ENCODE measurements around the gene LCN6. TPM values are rescaled to one million over a fixed set of nuclear protein-coding genes. Genes with fewer than 3 reads are reported as not detected.

LCN6 gene
- total and polyA plus RNA-seq, 10 of the 15 experiments (the other 5 are each of a cell fraction or from before 2014, with no cell fraction given), result not detected

- CTCF ChIA-PET, result interaction anchor here (0.6 to 3.3 kb wide), 13 partner anchors 10 to 275 kb away, joined by 3 to 27 read pairs (median 6); no protein-coding TSS in a partner anchor
- POLR2A ChIA-PET, result interaction anchor here (0.5 to 1.3 kb wide), 2 partner anchors 242 to 629 kb away, joined by 3 read pairs; no protein-coding TSS in a partner anchor
- no peak overlapping the region for H3K27ac ChIP-seq (ENCODE audit: control insufficient read depth, insufficient read depth)
- H3K4me3 ChIP-seq, result no peak overlapping the region
- H3K4me1 ChIP-seq (ENCODE audit: control insufficient read depth, insufficient read depth, low read length), result peaks cover 7% of the 10 kb centered on the region
- peaks cover 2% of the 10 kb centered on the region; the same call in 1 of the 2 replicates for H4K20me1 ChIP-seq (ENCODE audit: control insufficient read depth, insufficient read depth)
- no peaks in the 10 kb centered on the region for H3K27me3 ChIP-seq (replicated peaks in 1 of 2; ENCODE audit: control insufficient read depth in 2 of 2, insufficient read depth in 2 of 2, low read length in 1 of 2)
- no peak for DNase-seq (ENCODE audit: low read depth, low spot score)
- FAIRE-seq, result no peak
- WGBS (ENCODE audit: insufficient coverage, insufficient replicate concordance, low lambda C conversion rate, missing lambda C conversion rate), result 76% methylated on average over 17 of the region's 17 CpGs
- H3K36me3 ChIP-seq (ENCODE audit: control insufficient read depth in 2 of 2, insufficient read depth in 2 of 2, low read length in 1 of 2), result no peaks in the 10 kb centered on the region
- SMC1A ChIA-PET (ENCODE audit: uncharacterized antibody, unreplicated experiment), result interaction anchor here (0.7 kb wide), 1 partner anchor 242 kb away, joined by 3 read pairs; no protein-coding TSS in a partner anchor
- in situ Hi-C loops (cut with MboI) (no loop called here), intact Hi-C loops (cut with micrococcal nuclease; ENCODE audit: unreplicated experiment) (loop anchor here (10.0 kb wide), 1 partner anchor 151 kb away; the partner anchor contains the start of genes C8G and FBXW5)
- no peaks in the 10 kb centered on the region for H3K9me3 ChIP-seq (replicated peaks; ENCODE audit: control insufficient read depth, insufficient read depth, low read length)
- H2AFZ ChIP-seq (ENCODE audit: control insufficient read depth, low read depth, low read length), result no peak overlapping the region
- peaks cover 2% of the 10 kb centered on the region; the same call in 1 of the 2 replicates for H3K79me2 ChIP-seq (ENCODE audit: control insufficient read depth, insufficient read depth, low read length)
- no peak overlapping the region for H3K9ac ChIP-seq (ENCODE audit: control insufficient read depth, insufficient read depth, low read length)
- TF ChIP-seq E4F1 (IDR thresholded peaks at IDR 0.05; ENCODE audit: borderline replicate concordance, partially characterized antibody) (no peak), SIN3A (IDR thresholded peaks at IDR 0.05; ENCODE audit: low read depth, low read length) (no peak), PML (IDR thresholded peaks at IDR 0.05; ENCODE audit: low read length) (no peak), TBL1XR1 (IDR thresholded peaks at IDR 0.05; ENCODE audit: low read depth, low read length) (no peak), NR2C1 (IDR thresholded peaks at IDR 0.05) (no peak), PKNOX1 (IDR thresholded peaks at IDR 0.05) (peak; percentile 86), CREM (IDR thresholded peaks at IDR 0.05; ENCODE audit: low read depth) (no peak), RB1 (IDR thresholded peaks at IDR 0.05; ENCODE audit: borderline replicate concordance) (no peak), PBX3 (IDR thresholded peaks at IDR 0.05; ENCODE audit: insufficient replicate concordance, low read depth, low read length) (peak; percentile 67)
- BruUV-seq (replicated peaks), result no TSS peak
- RAD21 ChIA-PET (ENCODE audit: unreplicated experiment), result interaction anchor here (0.8 to 1.2 kb wide), 5 partner anchors 19 to 242 kb away, joined by 3 to 4 read pairs (median 3); partner anchors contain the start of gene AJM1
- H3K4me2 ChIP-seq (ENCODE audit: control insufficient read depth, insufficient read depth), result no peak overlapping the region
- ATAC-seq, result no peak
These were observed 45.0 kb upstream of the LCN6 start for GRCh38 chr9:136793086-136793946.
